H1 (cell line): Measurements from ENCODE around the gene PRKCD. TPM values are rescaled to one million over a fixed set of nuclear protein-coding genes. Genes with fewer than 3 reads are reported as not detected.

Source experiments
- CREB1 ChIP-seq: IDR thresholded peaks from 2 replicates; pipeline ENCODE4 v1.6.1; 2012; ENCODE audit warnings: inconsistent platforms
- SP2 ChIP-seq: IDR thresholded peaks from 2 replicates; pipeline ENCODE4 v1.6.1; 2012; ENCODE audit warnings: mild to moderate bottlenecking, low read length, inconsistent platforms
- polyA plus RNA-seq, 7 experiments: library from polyadenylated mRNA; depleted of rRNA in 3 of 7; stranded (reverse) in 5 of 7; unstranded in 2 of 7; fragments of >200 nt in 5 of 7; fragments of 200-250 nt in 2 of 7; gene quantifications; 1 replicate in 5 of 7; 2 replicates in 1 of 7; 4 replicates in 1 of 7; pipeline versions ENCODE4 v1.2.1 to v1.2.3, GENCODE V29; 2011 to 2013; ENCODE audit warnings: missing spikeins in 2 of 7, mixed read lengths in 2 of 7
- total RNA-seq: library from RNA; stranded (reverse); fragmentation: NEBNext Ultra II Directional; extraction: Animal tissue kit (Norgen Biotek cat#: 25700); gene quantifications from 2 replicates; pipeline ENCODE4 v1.2.1, GENCODE V29; 2021

The PRKCD gene
- total and polyA plus RNA-seq, 2 of the 8 experiments (the other 6 are each of a cell fraction or from before 2014, with no cell fraction given): 22.6 to 23.9 TPM

DNA sequence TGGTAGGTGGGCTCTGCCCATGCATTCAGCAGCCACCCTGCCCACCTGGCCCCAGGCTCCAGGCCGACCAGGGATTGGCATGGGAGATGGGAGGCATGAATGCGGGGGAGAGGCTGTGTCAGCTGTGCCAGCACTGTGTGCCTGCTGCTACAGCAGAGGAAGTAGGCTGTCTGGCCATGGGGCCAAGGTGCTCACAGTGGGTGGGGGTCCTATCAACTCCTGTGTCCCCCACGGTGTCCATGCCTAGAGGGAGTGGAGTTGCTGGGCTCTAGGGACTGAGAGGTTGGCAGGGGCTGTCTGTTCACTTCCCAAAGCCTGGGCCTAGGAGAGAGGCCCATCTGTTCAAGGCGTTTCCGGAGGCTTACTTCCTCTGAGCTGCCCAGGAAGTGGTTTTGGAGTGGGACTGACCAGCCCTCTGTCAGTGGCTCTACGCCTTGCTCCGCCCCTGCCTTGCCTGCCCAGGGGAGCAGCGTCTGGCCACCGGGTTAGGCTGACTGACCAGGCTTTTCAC, 5.8 kb downstream of the PRKCD start (continued):
- TF ChIP-seq SP2 (no peak), CREB1 (no peak)
